BJ (cell line): ENCODE data around the gene KCNIP4. TPM values are rescaled to one million over a fixed set of nuclear protein-coding genes. Genes with fewer than 3 reads are reported as not detected.

ENCODE experiments used
- CTCF ChIA-PET: fragments of 350-600 bp; formaldehyde crosslinking; extraction: SDS; loops from one replicate; lab custom pipeline; 2021; ENCODE audit warnings: antibody characterized with exemption, inconsistent platforms; lab: Yijun Ruan, JAX
- POLR2A ChIA-PET: fragments of 300-600 bp; sonication (Branson Sonifier 250); formaldehyde crosslinking; extraction: SDS; loops from one replicate; lab custom pipeline; 2021; ENCODE audit warnings: antibody characterized with exemption; lab: Charles Lee
- DNase-seq: peaks from one replicate; pipeline ENCODE4 v3.0.0-alpha.2; 2011; ENCODE audit warnings: low read depth
- H3K27me3 ChIP-seq: 2 replicates; pipeline ENCODE4 v1.6.0; 2011; ENCODE audit warnings: low read length; ENCODE audit not compliant: control insufficient read depth, insufficient read depth
- H3K36me3 ChIP-seq: 2 replicates; pipeline ENCODE4 v1.5.1; 2011; ENCODE audit warnings: low read length; ENCODE audit not compliant: control insufficient read depth, insufficient read depth
- H3K4me3 ChIP-seq: 2 replicates; pipeline ENCODE4 v1.5.1; 2011; ENCODE audit warnings: low read depth, mild to moderate bottlenecking, control low read depth, low read length
- polyA plus RNA-seq: library from polyadenylated mRNA; depleted of rRNA; stranded (reverse); fragments of >200 nt; gene quantifications from 2 replicates; pipeline ENCODE4 v1.2.3, GENCODE V29; 2011
- TF ChIP-seq, protein P1 (sequence below): IDR thresholded peaks from 2 replicates; pipeline ENCODE4 v1.5.1; 2011; ENCODE audit warnings: low read depth, mild to moderate bottlenecking, control low read depth, inconsistent platforms, low read length, moderate library complexity; ENCODE audit not compliant: insufficient read depth

The KCNIP4 gene
- polyA plus RNA-seq, 1 experiment: not detected

- Histone ChIP-seq H3K36me3 (no peaks in the 10 kb centered on the region), H3K27me3 (no peaks in the 10 kb centered on the region), H3K4me3 (no peak overlapping the region)
- TF ChIP-seq, protein P1, sequence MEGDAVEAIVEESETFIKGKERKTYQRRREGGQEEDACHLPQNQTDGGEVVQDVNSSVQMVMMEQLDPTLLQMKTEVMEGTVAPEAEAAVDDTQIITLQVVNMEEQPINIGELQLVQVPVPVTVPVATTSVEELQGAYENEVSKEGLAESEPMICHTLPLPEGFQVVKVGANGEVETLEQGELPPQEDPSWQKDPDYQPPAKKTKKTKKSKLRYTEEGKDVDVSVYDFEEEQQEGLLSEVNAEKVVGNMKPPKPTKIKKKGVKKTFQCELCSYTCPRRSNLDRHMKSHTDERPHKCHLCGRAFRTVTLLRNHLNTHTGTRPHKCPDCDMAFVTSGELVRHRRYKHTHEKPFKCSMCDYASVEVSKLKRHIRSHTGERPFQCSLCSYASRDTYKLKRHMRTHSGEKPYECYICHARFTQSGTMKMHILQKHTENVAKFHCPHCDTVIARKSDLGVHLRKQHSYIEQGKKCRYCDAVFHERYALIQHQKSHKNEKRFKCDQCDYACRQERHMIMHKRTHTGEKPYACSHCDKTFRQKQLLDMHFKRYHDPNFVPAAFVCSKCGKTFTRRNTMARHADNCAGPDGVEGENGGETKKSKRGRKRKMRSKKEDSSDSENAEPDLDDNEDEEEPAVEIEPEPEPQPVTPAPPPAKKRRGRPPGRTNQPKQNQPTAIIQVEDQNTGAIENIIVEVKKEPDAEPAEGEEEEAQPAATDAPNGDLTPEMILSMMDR: no peak
- DNase-seq: no peak
- CTCF ChIA-PET: no interaction called here
- POLR2A ChIA-PET: no interaction called here
Measured at GRCh38 chr4:21097026-21097425, 851.5 kb downstream of the KCNIP4 start.

DNA sequence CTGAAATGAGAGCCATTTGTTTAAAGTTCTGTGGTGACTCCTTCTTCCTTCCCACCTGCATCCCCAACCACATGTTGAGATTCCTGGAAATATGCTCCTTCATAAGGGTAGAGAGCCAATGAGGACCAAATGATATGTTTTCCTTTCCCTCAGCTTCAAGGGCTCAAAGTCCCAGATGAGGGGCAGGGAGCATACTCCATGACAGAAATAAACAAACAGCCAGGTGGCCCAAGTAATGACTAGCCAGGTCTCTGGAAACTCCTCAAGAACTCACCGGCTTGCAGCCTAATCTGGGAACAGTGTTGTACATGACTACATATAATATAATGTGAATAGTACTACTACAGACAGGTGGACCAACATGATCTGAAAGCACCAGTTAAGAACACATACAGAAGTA lies 856.0 kb downstream of the KCNIP4 start:
- no peaks in the 10 kb centered on the region for H3K36me3 ChIP-seq
- ChIA-PET POLR2A (no interaction called here), CTCF (no interaction called here)
- H3K27me3 ChIP-seq: no peaks in the 10 kb centered on the region
- H3K4me3 ChIP-seq: no peak overlapping the region
- DNase-seq: no peak
- TF ChIP-seq, protein P1: no peak

- H3K36me3 ChIP-seq: no peaks in the 10 kb centered on the region
- CTCF ChIA-PET: no interaction called here
- no peaks in the 10 kb centered on the region for H3K27me3 ChIP-seq
- POLR2A ChIA-PET: no interaction called here
- DNase-seq: no peak
- H3K4me3 ChIP-seq: no peak overlapping the region
- TF ChIP-seq, protein P1: no peak
Measured at GRCh38 chr4:21090094-21090666, 858.4 kb downstream of the KCNIP4 start.

DNA sequence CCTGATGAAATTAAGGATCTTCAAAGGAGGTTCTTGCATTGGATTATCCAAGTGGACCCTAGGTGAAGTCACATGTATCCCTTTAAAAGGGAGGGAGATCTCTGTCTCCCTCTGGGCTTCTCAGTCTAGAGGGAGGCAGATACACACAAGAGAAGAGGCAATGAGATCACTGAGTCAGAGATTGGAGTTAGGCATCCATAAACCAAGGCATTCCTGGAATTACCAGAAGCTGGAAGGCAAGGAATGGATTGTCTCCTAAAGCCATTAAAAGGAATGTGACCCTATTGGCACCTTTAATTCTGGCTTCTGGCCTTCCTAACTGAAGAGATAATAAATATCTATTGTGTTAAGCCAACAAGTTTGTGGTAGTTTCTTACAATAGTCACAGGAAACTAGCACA lies 865.2 kb downstream of the KCNIP4 start:
- POLR2A ChIA-PET: no interaction called here
- CTCF ChIA-PET: no interaction called here

GRCh38 chr4:21077967-21078366 lies 870.6 kb downstream of the KCNIP4 start:
- H3K36me3 ChIP-seq: no peaks in the 10 kb centered on the region
- ChIA-PET POLR2A (no interaction called here), CTCF (no interaction called here)
- no peak overlapping the region for H3K4me3 ChIP-seq
- H3K27me3 ChIP-seq: no peaks in the 10 kb centered on the region
- no peak for DNase-seq
- TF ChIP-seq, protein P1: no peak

More for the DNA sequence above, 865.2 kb downstream of the KCNIP4 start:
- no peaks in the 10 kb centered on the region for H3K27me3 ChIP-seq
- DNase-seq: no peak
- H3K36me3 ChIP-seq: no peaks in the 10 kb centered on the region
- H3K4me3 ChIP-seq: no peak overlapping the region
- TF ChIP-seq, protein P1: no peak
